Fibroblast of villous mesenchyme (primary cell): ENCODE results near the gene LUZP1. TPM values are rescaled to one million over a fixed set of nuclear protein-coding genes. Genes with fewer than 3 reads are reported as not detected.
A peak's percentile ranks its signal among the peaks of the same experiment; 100 is the strongest.

ENCODE experiments used
- DNase-seq: peaks from one replicate; pipeline ENCODE4 v3.0.0-alpha.2; 2010; ENCODE audit warnings: low read depth
- H3K4me3 ChIP-seq: 2 replicates; pipeline ENCODE4 v1.5.1; 2011; ENCODE audit warnings: low read depth, mild to moderate bottlenecking, low read length
- CTCF ChIP-seq: IDR thresholded peaks from 2 replicates; pipeline ENCODE4 v1.5.1; 2012; ENCODE audit warnings: low read depth, mild to moderate bottlenecking, low read length; ENCODE audit not compliant: insufficient read depth
- total RNA-seq: library from RNA; depleted of rRNA; stranded (reverse); fragments of >200 nt; gene quantifications from 2 replicates; pipeline ENCODE4 v1.2.3, GENCODE V29; 2012

Gene LUZP1
- total RNA-seq, 1 donor = 55.3 TPM

GRCh38 chr1:23101101-23101827 is 67.4 kb downstream of the LUZP1 start:
- peak; percentile 49 for DNase-seq
- H3K4me3 ChIP-seq = no peak overlapping the region

GRCh38 chr1:23100074-23100748 is 68.4 kb downstream of the LUZP1 start:
- DNase-seq = peak; percentile 98
- no peak overlapping the region for H3K4me3 ChIP-seq
- peak; percentile 8 for TF ChIP-seq CTCF

More at GRCh38 chr1:23101101-23101827, 67.4 kb downstream of the LUZP1 start:
- no peak for TF ChIP-seq CTCF

- no peak for TF ChIP-seq CTCF
- DNase-seq = peak; percentile 57
These were observed 69.5 kb downstream of the LUZP1 start for GRCh38 chr1:23099171-23099536.

GRCh38 chr1:23098463-23099170 is 70.0 kb downstream of the LUZP1 start:
- DNase-seq = peak; percentile 85
- peak overlapping the region; percentile 19 for H3K4me3 ChIP-seq
- TF ChIP-seq CTCF = peak; percentile 94

More at GRCh38 chr1:23099171-23099536, 69.5 kb downstream of the LUZP1 start:
- H3K4me3 ChIP-seq = peak overlapping the region; percentile 19

- DNase-seq = peak; percentile 58
- no peak overlapping the region for H3K4me3 ChIP-seq
- no peak for TF ChIP-seq CTCF
These were observed 71.3 kb downstream of the LUZP1 start for GRCh38 chr1:23097316-23097715.

GRCh38 chr1:23092447-23092846 is 76.2 kb downstream of the LUZP1 start:
- no peak overlapping the region for H3K4me3 ChIP-seq
- TF ChIP-seq CTCF = no peak
- no peak for DNase-seq
